ENCODE measurements around the gene USP6. TPM values are rescaled to one million over a fixed set of nuclear protein-coding genes. Genes with fewer than 3 reads are reported as not detected.
"Not testable (repeated sequence)": the region's sequence is repeated elsewhere in the genome, so short reads cannot be mapped to it uniquely, and the experiment has no call there.

The USP6 gene
- total RNA-seq, 1 experiment from 2014 or later = 0.11 TPM

DNA sequence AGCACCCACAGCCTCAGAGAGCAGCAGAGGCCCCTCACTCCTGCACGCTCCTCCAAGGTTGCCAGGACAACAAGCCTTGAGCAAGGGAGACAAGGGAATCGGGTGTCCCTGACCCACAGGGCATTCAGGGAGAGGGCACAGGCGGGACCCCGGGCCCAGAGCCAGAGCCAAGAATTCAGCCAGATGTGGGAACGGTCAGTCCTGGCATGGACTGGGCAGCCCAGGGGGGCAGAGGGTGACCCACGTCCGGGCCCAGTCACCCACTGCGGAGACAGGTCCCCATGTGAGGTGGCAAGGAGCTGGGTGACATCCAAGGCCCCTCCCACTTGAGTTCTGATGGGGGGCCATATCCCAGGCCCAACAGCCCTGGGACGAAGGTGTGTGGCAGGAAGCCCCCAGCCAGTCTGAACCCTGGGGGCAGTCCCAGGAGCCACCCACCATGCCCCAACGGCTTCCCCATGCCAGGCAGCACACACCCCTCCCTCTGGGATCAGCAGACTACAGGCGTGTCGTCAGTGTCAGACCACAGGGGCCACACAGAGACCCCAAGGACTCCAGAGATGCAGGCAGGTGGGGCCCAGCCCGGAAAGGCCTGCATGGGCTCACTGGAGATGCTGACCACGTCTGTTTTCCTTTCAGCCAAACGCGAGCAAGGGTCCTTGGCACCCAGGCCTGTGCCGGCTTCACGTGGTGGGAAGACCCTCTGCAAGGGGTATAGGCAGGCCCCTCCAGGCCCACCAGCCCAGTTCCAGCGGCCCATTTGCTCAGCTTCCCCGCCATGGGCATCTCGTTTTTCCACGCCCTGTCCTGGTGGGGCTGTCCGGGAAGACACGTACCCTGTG, 23.0 kb downstream of the USP6 start:
- H3K4me2 ChIP-seq = no peak overlapping the region
- H3K4me1 ChIP-seq (replicated peaks; ENCODE audit: insufficient read depth) = no peaks in the 10 kb centered on the region
- peaks cover 78% of the 10 kb centered on the region for H3K27me3 ChIP-seq (ENCODE audit: insufficient read depth, low read depth)
- CTCF ChIA-PET = no interaction called here
- TF ChIP-seq, protein P1, sequence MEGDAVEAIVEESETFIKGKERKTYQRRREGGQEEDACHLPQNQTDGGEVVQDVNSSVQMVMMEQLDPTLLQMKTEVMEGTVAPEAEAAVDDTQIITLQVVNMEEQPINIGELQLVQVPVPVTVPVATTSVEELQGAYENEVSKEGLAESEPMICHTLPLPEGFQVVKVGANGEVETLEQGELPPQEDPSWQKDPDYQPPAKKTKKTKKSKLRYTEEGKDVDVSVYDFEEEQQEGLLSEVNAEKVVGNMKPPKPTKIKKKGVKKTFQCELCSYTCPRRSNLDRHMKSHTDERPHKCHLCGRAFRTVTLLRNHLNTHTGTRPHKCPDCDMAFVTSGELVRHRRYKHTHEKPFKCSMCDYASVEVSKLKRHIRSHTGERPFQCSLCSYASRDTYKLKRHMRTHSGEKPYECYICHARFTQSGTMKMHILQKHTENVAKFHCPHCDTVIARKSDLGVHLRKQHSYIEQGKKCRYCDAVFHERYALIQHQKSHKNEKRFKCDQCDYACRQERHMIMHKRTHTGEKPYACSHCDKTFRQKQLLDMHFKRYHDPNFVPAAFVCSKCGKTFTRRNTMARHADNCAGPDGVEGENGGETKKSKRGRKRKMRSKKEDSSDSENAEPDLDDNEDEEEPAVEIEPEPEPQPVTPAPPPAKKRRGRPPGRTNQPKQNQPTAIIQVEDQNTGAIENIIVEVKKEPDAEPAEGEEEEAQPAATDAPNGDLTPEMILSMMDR (conservative IDR thresholded peaks at IDR 0.05) = no peak
- TF ChIP-seq EZH2 (IDR thresholded peaks at IDR 0.05; ENCODE audit: low read depth) = no peak
- no peaks in the 10 kb centered on the region for H3K9me2 ChIP-seq (ENCODE audit: insufficient read depth)
- no TSS peak for BruUV-seq (replicated peaks)
- H4K20me1 ChIP-seq (ENCODE audit: insufficient read depth) = no peaks in the 10 kb centered on the region
- no peak overlapping the region for H3K4me3 ChIP-seq
- no peak for DNase-seq
- POLR2A ChIA-PET (ENCODE audit: unreplicated experiment) = no interaction called here
- no peak overlapping the region for H2AFZ ChIP-seq
- no peak overlapping the region for H3K27ac ChIP-seq
- intact Hi-C loops (cut with micrococcal nuclease; ENCODE audit: unreplicated experiment) = no loop called here
- H3F3A ChIP-seq (ENCODE audit: insufficient read depth, low read depth) = no peaks in the 10 kb centered on the region
- H3K9me3 ChIP-seq (ENCODE audit: insufficient read depth, low read depth) = no peaks in the 10 kb centered on the region
- no peaks in the 10 kb centered on the region for H3K36me3 ChIP-seq (ENCODE audit: low read depth)
- no peaks in the 10 kb centered on the region for H3K79me2 ChIP-seq (ENCODE audit: low read depth)

DNA sequence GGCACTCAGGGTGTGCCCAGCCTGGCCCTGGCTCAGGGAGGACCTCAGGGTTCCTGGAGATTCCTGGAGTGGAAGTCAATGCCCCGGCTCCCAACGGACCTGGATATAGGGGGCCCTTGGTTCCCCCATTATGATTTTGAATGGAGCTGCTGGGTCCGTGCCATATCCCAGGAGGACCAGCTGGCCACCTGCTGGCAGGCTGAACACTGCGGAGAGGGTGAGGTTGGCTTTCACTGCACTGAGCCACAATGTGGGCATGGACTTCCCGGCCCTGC, 23.6 kb downstream of the USP6 start:
- intact Hi-C loops (cut with micrococcal nuclease; ENCODE audit: unreplicated experiment) = no loop called here
- no TSS peak for BruUV-seq (replicated peaks)

DNA sequence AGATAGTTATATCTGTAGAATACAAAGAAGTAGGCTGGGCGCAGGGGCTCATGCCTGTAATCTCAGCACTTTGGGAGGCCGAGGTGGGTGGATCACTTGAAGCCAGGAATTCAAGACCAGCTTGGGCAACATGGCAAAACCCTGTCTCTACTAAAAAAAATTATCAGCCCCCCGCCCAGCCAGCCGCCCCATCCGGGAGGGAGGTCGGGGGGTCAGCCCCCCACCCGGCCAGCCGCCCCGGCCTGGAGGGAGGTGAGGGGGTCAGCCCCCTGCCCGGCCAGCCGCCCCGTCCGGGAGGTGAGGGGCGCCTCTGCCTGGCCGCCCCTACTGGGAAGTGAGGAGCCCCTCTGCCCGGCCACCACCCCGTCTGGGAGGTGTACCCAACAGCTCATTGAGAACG, 27.0 kb downstream of the USP6 start:
- intact Hi-C loops (cut with micrococcal nuclease; ENCODE audit: unreplicated experiment); H3K79me2 ChIP-seq (ENCODE audit: low read depth); H3K9me3 ChIP-seq (ENCODE audit: insufficient read depth, low read depth); DNase-seq; H4K20me1 ChIP-seq (ENCODE audit: insufficient read depth); H3K4me3 ChIP-seq; POLR2A ChIA-PET (ENCODE audit: unreplicated experiment); H2AFZ ChIP-seq; H3K27ac ChIP-seq; H3K9me2 ChIP-seq (ENCODE audit: insufficient read depth); H3K4me1 ChIP-seq (replicated peaks; ENCODE audit: insufficient read depth); H3F3A ChIP-seq (ENCODE audit: insufficient read depth, low read depth); H3K36me3 ChIP-seq (ENCODE audit: low read depth); CTCF ChIA-PET; BruUV-seq (replicated peaks); H3K4me2 ChIP-seq: not testable (repeated sequence)
- H3K27me3 ChIP-seq (ENCODE audit: insufficient read depth, low read depth) = peaks cover 57% of the 10 kb centered on the region

More for the DNA sequence above, 23.6 kb downstream of the USP6 start:
- no peaks in the 10 kb centered on the region for H4K20me1 ChIP-seq (ENCODE audit: insufficient read depth)
- no peaks in the 10 kb centered on the region for H3K79me2 ChIP-seq (ENCODE audit: low read depth)
- TF ChIP-seq, protein P1 (conservative IDR thresholded peaks at IDR 0.05) = no peak
- TF ChIP-seq EZH2 (IDR thresholded peaks at IDR 0.05; ENCODE audit: low read depth) = no peak
- CTCF ChIA-PET = no interaction called here
- H3K27ac ChIP-seq = no peak overlapping the region
- H3K27me3 ChIP-seq (ENCODE audit: insufficient read depth, low read depth) = peaks cover 74% of the 10 kb centered on the region
- H3K9me2 ChIP-seq (ENCODE audit: insufficient read depth) = no peaks in the 10 kb centered on the region
- H3F3A ChIP-seq (ENCODE audit: insufficient read depth, low read depth) = no peaks in the 10 kb centered on the region
- POLR2A ChIA-PET (ENCODE audit: unreplicated experiment) = no interaction called here
- no peaks in the 10 kb centered on the region for H3K4me1 ChIP-seq (replicated peaks; ENCODE audit: insufficient read depth)
- no peaks in the 10 kb centered on the region for H3K36me3 ChIP-seq (ENCODE audit: low read depth)
- H2AFZ ChIP-seq = no peak overlapping the region
- DNase-seq = no peak
- no peak overlapping the region for H3K4me2 ChIP-seq
- H3K9me3 ChIP-seq (ENCODE audit: insufficient read depth, low read depth) = no peaks in the 10 kb centered on the region
- no peak overlapping the region for H3K4me3 ChIP-seq

DNA sequence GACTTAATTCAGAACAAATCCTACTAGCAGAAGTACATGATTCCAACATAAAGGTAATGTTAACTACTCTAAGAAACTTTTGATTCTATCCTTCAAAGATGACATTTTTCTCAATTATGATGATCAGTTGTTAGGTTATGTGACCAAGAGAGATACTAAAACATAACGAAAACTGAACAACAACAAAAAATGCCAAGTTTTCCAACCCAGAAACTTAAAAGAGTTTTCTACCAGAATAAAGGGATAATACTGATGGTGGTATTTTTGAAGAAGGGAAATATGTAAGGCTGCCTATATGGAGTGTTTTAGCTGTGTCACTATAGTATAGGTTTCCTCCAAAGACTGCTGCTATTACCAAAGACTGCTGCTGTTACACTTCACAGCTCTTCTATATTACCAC, 30.3 kb downstream of the USP6 start:
- CTCF ChIA-PET; H4K20me1 ChIP-seq (ENCODE audit: insufficient read depth); H3K4me2 ChIP-seq; H3K4me3 ChIP-seq; H3F3A ChIP-seq (ENCODE audit: insufficient read depth, low read depth); H3K27ac ChIP-seq; H3K9me3 ChIP-seq (ENCODE audit: insufficient read depth, low read depth); H3K36me3 ChIP-seq (ENCODE audit: low read depth); intact Hi-C loops (cut with micrococcal nuclease; ENCODE audit: unreplicated experiment); H3K79me2 ChIP-seq (ENCODE audit: low read depth); BruUV-seq (replicated peaks); POLR2A ChIA-PET (ENCODE audit: unreplicated experiment); H3K4me1 ChIP-seq (replicated peaks; ENCODE audit: insufficient read depth); DNase-seq; H2AFZ ChIP-seq; H3K9me2 ChIP-seq (ENCODE audit: insufficient read depth): not testable (repeated sequence)
- H3K27me3 ChIP-seq (ENCODE audit: insufficient read depth, low read depth) = peaks cover 48% of the 10 kb centered on the region

- H3K9me2 ChIP-seq (ENCODE audit: insufficient read depth); H3F3A ChIP-seq (ENCODE audit: insufficient read depth, low read depth); H3K9me3 ChIP-seq (ENCODE audit: insufficient read depth, low read depth); POLR2A ChIA-PET (ENCODE audit: unreplicated experiment); H3K4me2 ChIP-seq; H3K4me1 ChIP-seq (replicated peaks; ENCODE audit: insufficient read depth); H3K36me3 ChIP-seq (ENCODE audit: low read depth); H3K4me3 ChIP-seq; H4K20me1 ChIP-seq (ENCODE audit: insufficient read depth); H2AFZ ChIP-seq; DNase-seq; H3K27ac ChIP-seq; H3K79me2 ChIP-seq (ENCODE audit: low read depth); CTCF ChIA-PET; intact Hi-C loops (cut with micrococcal nuclease; ENCODE audit: unreplicated experiment); BruUV-seq (replicated peaks): not testable (repeated sequence)
- H3K27me3 ChIP-seq (ENCODE audit: insufficient read depth, low read depth) = peaks cover 36% of the 10 kb centered on the region
Observed at GRCh38 chr17:5160702-5161101, 44.9 kb downstream of the USP6 start.

DNA sequence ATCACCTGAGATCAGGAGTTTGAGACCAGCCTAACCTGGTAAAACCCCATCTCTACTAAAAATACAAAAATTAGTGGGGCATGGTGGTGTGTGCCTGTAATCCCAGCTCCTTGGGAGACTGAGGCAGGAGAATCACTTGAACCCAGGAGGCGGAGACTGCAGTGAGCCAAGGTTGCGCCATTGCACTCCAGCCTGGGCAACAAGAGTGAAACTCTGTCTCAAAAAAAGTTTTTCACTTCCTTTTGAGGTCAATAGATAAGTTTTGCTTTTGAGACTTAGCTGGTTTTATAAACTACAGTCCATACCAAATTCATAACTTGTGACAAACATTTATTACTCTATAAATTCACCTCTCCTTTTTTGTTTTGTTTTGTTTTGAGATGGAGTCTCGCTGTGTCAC, 46.0 kb downstream of the USP6 start:
- H3F3A ChIP-seq (ENCODE audit: insufficient read depth, low read depth); H3K79me2 ChIP-seq (ENCODE audit: low read depth); DNase-seq; H2AFZ ChIP-seq; H3K36me3 ChIP-seq (ENCODE audit: low read depth); CTCF ChIA-PET; H3K4me1 ChIP-seq (replicated peaks; ENCODE audit: insufficient read depth); H3K9me3 ChIP-seq (ENCODE audit: insufficient read depth, low read depth); H3K9me2 ChIP-seq (ENCODE audit: insufficient read depth); H3K4me2 ChIP-seq; H4K20me1 ChIP-seq (ENCODE audit: insufficient read depth); H3K27ac ChIP-seq; POLR2A ChIA-PET (ENCODE audit: unreplicated experiment); intact Hi-C loops (cut with micrococcal nuclease; ENCODE audit: unreplicated experiment); H3K4me3 ChIP-seq; BruUV-seq (replicated peaks): not testable (repeated sequence)
- peaks cover 28% of the 10 kb centered on the region for H3K27me3 ChIP-seq (ENCODE audit: insufficient read depth, low read depth)
